ENCODE data around the gene MAPKAPK2.

GRCh38 chr1:206716159-206716869, 31.6 kb downstream of the MAPKAPK2 start:
- no peak for TF ChIP-seq EZH2phosphoT487 (IDR thresholded peaks at IDR 0.05; ENCODE audit: insufficient read depth, low read depth)
- TF ChIP-seq EZH2 (IDR thresholded peaks at IDR 0.05; ENCODE audit: insufficient read depth, poor library complexity, severe bottlenecking) = no peak

Measured in GM23248 (cell line).